Cardiac fibroblast (primary cell): ENCODE data around the gene SF3B5.
"Not testable (repeated sequence)": the region's sequence is repeated elsewhere in the genome, so short reads cannot be mapped to it uniquely, and the experiment has no call there.

Experiments used
- DNase-seq, 2 donors: peaks; one replicate each; pipeline versions ENCODE4 v3.0.0 to v3.0.0-alpha.2; 2010; ENCODE audit warnings: low read depth in 2 of 2
- H3K4me3 ChIP-seq, 2 donors: replicated peaks in 1 of 2; 1 replicate in 1 of 2; 2 replicates in 1 of 2; pipeline ENCODE4 v1.5.1; 2011; ENCODE audit warnings: low read depth in 2 of 2, low read length in 2 of 2, mild to moderate bottlenecking in 2 of 2, moderate library complexity in 1 of 2
- TF ChIP-seq, protein P1 (sequence below): IDR thresholded peaks from one replicate; pipeline ENCODE4 v1.5.1; 2011; ENCODE audit warnings: low read depth, mild to moderate bottlenecking, low read length, inconsistent platforms

The SF3B5 gene

DNA sequence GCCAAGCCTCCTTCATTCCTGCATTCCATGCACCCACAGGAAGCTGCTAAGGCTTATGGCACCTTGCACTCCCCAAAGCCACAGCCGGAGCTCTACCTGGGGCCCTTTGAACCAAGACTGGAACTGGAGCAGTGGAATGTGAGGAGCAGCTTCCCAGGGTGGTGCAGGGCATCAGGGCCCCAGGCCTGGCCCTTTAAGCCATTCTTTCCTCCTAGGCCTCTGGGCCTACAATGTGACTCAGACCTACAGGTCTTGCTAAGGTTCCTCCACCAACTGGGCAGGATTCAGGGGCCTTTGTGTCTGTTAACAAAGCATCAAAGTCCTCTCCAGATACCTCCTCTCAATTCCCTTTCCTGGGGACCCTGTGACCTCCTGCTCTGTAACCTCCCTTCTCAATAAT lies 36.2 kb downstream of the SF3B5 start:
- no peak overlapping the region for H3K4me3 ChIP-seq
- DNase-seq, result no peak
- TF ChIP-seq, protein P1, sequence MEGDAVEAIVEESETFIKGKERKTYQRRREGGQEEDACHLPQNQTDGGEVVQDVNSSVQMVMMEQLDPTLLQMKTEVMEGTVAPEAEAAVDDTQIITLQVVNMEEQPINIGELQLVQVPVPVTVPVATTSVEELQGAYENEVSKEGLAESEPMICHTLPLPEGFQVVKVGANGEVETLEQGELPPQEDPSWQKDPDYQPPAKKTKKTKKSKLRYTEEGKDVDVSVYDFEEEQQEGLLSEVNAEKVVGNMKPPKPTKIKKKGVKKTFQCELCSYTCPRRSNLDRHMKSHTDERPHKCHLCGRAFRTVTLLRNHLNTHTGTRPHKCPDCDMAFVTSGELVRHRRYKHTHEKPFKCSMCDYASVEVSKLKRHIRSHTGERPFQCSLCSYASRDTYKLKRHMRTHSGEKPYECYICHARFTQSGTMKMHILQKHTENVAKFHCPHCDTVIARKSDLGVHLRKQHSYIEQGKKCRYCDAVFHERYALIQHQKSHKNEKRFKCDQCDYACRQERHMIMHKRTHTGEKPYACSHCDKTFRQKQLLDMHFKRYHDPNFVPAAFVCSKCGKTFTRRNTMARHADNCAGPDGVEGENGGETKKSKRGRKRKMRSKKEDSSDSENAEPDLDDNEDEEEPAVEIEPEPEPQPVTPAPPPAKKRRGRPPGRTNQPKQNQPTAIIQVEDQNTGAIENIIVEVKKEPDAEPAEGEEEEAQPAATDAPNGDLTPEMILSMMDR, result no peak

DNA sequence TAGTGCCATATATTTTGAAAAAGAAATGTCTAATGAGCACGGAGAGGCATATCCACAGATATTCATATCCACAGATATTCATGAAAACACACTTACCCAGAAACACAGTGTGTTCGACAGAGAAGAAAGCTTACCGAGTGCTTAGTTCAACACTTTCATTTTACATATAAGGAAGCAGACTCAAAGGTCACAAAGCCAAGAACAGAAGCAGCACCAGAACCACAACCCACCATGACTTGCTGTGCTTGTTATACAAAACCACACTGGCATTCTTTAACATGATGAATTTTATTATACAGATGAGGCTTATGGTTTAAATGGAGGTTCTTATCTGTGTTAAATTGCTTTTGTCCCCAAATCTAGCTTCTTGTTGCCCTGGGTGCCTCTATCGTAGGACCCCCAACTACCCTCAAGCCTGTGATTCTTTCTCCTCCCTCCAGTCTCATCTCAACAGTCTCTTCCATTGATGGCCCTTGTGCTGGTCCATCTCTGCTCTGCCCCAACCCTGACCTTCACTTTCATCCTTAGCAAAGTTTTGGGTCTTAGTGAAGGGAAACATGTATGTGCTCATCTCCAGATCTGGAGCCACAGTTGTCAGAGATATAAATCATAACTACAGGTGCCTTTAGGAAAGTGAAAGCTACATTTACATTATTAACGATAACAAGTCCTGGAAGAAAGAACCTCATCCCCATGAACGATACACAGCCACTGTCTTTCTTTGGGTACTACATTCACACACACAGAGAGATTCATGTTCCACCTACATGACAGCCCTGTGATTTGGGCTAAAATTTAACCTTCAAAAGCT lies 40.0 kb downstream of the SF3B5 start:
- DNase-seq, result no peak
- TF ChIP-seq, protein P1, result no peak
- H3K4me3 ChIP-seq, result no peak overlapping the region

DNA sequence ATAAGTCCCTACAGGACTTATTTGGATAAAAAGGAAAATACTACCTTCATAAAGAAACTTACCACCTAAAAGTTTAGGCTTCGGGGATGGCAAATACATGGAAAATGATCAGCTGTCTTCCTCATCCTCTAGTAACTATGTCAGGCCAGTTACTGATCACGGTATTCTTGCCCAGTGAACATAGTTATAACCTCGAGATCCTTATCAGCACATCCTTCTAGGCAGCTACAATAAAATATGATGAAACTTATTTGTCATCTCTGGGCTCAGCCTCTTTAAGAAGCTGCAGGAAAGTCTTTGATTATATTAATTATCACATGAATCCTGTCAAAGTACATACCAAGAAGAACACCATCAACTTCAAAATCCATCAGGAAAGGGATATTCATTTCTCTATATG lies 41.8 kb downstream of the SF3B5 start:
- DNase-seq, result no peak
- no peak overlapping the region for H3K4me3 ChIP-seq
- TF ChIP-seq, protein P1, result no peak

DNA sequence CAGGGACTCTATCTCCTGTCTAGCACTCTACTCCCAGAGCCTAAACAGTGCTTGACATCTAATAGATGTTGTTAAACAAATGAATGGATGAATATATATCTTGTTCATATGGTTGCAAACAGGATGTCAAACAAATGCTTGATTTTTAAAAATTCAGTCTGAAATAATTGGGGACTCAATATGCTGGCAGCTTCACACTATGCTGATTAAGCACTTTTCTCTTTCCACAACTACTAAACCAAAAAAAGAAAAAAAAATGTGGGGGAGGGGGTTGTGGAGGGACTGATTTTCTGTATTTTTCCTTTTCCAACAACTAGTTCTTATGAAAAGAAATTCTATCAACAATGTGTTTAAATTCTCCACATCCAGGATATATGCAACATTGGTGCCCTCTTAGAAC lies 42.9 kb downstream of the SF3B5 start:
- TF ChIP-seq, protein P1, result no peak
- no peak overlapping the region for H3K4me3 ChIP-seq
- DNase-seq, result no peak

DNA sequence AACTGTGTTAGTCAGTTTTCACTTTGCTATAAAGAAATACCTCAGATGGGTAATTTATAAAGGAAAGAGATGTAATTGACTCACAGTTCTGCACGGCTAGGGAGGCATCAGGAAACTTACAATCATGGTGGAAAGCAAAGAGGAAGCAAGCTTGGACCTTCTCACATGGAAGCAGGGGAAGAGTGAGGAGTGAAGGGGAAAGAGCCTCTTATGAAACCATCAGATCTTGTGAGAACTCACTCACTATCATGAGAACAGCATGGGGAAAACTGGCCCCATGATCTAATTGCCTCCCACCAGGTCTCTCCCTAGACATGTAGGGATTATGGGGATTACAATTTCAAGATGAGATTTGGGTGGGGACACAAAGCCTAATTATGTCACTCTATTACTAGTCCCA lies 46.0 kb downstream of the SF3B5 start:
- no peak for DNase-seq
- TF ChIP-seq, protein P1, result no peak
- no peak overlapping the region for H3K4me3 ChIP-seq

DNA sequence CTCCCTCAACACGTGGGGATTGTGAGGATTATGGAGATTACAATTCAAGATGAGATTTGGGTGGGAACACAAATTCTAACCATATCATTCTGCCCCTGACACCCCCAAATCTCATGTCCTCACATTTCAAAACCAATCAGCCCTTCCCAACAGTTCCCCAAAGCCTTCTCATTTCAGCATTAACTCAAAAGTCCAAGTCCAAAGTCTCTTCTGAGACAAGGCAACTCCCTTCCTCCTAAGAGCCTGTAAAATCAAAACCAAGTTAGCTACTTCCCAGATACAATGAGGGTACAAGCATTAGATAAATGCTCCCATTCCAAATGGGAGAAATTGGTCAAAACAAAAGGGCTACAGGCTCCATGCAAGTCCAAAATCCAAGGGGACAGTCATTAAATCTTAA lies 47.7 kb downstream of the SF3B5 start:
- DNase-seq, result no peak
- H3K4me3 ChIP-seq, result no peak overlapping the region
- TF ChIP-seq, protein P1, result no peak

DNA sequence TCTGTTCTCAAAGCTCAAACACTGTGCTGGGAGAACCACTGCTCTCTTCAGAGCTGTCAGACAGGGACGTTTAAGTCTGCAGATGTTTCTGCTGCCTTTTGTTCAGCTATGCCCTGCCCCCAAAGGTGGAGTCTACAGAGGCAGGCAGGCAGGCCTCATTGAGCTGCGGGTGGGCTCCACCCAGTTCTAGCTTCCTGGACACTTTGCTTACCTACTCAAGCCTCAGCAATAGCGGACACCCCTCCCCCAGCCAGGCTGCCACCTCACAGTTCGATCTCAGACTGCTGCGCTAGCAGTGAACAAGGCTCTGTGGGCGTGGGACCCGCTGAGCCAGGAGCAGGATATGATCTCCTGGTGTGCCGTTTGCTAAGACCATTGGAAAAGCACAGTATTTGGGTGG lies 48.7 kb downstream of the SF3B5 start:
- H3K4me3 ChIP-seq, DNase-seq: not testable (repeated sequence)

DNA sequence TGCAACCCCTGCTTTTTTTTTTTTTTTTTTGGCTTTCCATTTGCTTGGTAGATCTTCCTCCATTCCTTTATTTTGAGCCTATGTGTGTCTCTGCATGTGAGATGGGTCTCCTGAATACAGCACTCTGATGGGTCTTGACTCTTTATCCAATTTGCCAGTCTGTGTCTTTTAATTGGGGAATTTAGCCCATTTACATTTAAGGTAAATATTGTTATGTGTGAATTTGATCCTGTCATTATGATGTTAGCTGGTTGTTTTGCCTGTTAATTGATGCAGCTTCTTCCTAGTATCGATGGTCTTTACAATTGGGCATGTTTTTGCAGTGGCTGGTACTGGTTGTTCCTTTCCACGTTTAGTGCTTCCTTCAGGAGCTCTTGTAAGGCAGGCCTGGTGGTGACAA lies 50.4 kb downstream of the SF3B5 start:
- DNase-seq, H3K4me3 ChIP-seq: not testable (repeated sequence)
